ENCODE measurements around the gene DOCK11.

DNA sequence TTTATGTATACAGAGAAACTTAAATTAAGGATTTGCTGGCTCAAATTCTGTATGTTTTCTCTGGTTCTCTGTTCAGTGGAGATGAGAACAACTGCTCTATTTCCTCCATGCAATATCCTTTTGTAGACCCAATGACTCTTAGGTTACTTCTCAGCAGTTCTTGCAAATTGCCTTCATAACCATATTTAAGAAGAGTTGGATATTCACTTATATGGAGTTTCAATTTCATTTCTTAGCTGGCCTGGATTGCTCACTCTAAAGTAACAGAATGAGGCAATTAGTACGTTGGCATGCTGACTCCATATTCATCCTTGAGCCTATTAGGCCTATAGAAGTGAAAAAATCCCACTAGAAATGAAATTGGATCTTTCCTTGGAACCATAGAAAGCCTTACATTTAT, 93.6 kb downstream of the DOCK11 start:
- TF ChIP-seq, protein P1, sequence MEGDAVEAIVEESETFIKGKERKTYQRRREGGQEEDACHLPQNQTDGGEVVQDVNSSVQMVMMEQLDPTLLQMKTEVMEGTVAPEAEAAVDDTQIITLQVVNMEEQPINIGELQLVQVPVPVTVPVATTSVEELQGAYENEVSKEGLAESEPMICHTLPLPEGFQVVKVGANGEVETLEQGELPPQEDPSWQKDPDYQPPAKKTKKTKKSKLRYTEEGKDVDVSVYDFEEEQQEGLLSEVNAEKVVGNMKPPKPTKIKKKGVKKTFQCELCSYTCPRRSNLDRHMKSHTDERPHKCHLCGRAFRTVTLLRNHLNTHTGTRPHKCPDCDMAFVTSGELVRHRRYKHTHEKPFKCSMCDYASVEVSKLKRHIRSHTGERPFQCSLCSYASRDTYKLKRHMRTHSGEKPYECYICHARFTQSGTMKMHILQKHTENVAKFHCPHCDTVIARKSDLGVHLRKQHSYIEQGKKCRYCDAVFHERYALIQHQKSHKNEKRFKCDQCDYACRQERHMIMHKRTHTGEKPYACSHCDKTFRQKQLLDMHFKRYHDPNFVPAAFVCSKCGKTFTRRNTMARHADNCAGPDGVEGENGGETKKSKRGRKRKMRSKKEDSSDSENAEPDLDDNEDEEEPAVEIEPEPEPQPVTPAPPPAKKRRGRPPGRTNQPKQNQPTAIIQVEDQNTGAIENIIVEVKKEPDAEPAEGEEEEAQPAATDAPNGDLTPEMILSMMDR (IDR thresholded peaks at IDR 0.05): no peak
- no peak for TF ChIP-seq POLR2A (IDR thresholded peaks at IDR 0.05)
